Dedifferentiated amniotic fluid mesenchymal stem cell (primary cell): ENCODE results near the gene SERPING1.
"Not testable (repeated sequence)": the region's sequence is repeated elsewhere in the genome, so short reads cannot be mapped to it uniquely, and the experiment has no call there.

Experiments
- DNase-seq: peaks from one replicate; pipeline ENCODE4 v3.0.0-alpha.2; 2016; ENCODE audit errors: extremely low spot score

Gene SERPING1

GRCh38 chr11:57652230-57652629 lies 54.7 kb downstream of the SERPING1 start:
- not testable (repeated sequence) for DNase-seq

DNA sequence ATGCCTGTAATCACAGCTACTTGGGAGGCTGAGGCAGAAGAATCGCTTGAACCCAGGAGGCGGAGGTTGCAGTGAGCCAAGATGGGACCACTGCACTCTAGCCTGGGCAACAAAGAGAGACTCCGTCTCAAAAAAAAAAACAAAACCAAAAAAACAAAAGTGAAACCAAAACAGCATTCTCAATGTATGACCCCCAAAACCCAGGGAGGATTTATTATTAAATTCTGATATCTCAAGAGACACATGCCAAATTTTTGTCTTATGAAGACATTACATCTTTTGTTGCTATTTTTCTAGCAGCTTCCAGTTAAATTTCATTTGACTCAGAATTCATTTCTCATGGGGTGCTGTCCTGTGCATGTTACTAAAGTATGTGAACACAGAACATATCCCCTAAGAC lies 55.2 kb downstream of the SERPING1 start:
- DNase-seq, result no peak

DNA sequence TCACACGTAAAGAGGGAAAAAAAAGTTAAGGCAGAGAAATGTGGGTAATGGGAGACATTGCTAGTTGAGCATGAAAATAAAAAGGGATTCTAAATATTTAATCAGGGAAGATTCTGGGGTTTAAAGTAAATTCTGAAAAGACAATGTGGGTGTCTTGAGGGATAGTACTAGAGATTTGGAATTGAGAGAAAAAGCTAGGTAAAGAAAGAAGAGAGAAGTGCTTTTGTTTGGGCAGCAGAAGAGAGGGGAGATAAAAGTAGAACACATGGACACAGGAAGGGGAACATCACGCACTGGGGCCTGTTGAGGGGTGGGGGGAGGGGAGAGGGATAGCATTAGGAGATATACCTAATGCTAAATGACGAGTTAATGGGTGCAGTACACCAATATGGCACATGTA lies 55.7 kb downstream of the SERPING1 start:
- DNase-seq, result no peak

DNA sequence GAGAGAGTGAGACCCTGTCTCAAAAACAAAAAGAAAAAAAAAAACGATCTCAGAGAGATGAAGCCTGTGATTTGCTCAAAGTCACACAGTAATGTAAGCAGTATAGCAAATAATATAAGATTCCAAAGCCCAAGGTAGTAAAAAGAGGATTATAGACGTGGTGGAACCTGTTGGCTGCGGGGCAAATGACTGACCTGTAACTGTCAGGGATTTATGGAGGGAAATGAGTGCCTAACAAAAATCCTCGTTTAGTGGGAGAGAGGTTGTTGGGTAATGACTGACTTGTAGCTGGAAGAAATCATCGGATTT lies 59.4 kb downstream of the SERPING1 start:
- no peak for DNase-seq

DNA sequence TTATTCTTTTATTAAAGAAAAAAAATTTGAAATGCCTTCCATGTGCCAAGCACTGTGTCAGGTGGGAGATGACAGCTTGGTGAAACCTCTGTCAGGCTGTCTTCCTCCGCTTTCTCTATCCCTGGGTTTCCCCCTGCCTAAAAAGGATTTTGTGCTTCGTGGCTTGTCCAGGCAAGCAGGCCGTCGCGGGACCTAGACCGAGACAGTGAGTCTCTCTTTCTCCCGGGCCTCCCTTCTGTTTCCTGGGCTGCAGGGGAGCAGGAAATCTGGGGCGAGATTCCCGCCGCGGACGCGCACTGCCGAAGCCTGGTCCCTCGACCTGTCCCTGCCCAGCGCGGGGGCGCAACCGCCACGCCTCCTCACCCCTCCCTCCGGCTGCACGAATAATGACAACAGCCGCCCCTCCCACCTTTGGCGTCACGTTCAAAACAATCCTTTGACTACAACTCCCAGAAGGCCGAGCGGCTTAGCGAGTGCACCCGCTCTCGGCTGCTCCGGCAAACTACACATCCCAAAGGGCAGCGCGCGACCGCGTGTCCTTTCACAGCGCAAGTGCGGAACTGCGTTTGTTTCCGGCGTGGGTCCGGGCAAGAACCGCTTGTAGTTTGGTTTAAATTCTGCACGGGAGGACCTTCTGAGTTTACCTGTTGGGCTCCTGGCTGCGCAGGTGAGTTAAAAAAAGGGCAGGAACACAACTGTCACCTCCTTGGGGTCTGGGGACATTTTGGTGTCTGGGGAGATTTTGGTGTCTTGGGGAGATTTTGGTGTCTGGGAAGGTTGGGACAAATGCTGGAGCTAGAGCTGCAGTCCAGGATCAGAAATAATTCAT lies 59.9 kb downstream of the SERPING1 start, which contains the start of gene CLP1:
TSS of gene CLP1 (plus strand) at position 569 of the 829 bp plus-strand sequence. CDS start 1,715 bp downstream, outside the sequence.
- peak; percentile 99 for DNase-seq

DNA sequence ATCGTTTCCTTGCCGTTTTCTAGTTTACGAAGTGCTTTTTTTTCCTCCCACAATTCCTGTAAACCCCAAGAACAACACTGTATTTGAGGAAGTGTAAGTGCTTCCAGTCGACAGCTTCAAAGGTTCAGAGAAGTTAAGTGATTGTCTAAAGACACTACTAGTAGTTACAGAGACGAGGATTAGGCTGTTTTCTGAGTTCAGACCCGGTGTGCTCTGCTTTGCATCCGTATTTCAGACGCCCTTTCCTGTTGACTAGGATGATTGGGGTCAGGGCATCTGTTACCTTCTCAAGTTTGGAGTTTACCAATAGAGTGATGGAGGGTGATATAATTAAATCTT lies 60.5 kb downstream of the SERPING1 start:
- no peak for DNase-seq

GRCh38 chr11:57659669-57660068 lies 62.2 kb downstream of the SERPING1 start:
- no peak for DNase-seq

DNA sequence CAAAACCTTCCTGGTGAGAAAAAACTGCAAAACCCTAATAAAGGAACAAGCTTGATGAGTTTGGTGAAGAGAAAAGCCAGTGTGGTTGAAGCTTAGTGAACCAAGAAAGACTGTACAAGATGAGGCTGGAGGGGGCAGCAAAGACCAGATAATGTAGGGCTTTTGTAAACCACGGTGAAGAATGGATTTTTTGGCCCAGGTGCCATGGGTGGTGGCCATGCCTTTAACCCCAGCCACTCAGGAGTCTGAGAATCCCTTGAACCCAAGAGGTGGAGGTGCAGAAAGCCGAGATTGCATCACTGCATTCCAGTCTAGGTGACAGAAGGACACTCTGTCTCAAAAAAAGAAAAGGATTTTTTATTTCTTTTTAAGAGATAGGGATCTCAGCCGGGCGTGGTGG lies 65.4 kb downstream of the SERPING1 start:
- DNase-seq, result no peak

DNA sequence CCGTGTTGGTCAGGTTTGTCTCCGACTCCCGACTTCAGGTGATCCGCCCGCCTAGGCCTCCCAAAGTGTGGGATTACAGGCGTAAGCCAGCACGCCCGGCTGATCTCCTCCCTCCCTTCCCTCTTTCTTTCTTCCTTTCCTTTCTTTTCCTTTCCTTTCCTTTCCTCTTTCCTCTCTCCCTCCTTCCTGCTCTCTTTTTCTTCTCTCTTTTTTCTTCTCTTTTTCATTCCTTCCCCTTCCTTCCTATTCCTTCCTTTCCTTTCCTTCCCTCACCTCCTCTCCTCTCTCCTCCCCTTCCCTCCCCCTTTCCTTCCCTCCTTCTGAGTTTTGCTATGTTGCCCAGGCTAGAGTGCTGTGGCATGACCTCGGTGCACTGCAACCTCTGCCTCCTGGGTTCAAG lies 66.5 kb downstream of the SERPING1 start:
- DNase-seq, result no peak
